Fibroblast of skin of left biceps (primary cell): ENCODE measurements around the gene TEPSIN.

Source experiments
- DNase-seq, 2 experiments: peaks; one replicate each; pipeline ENCODE4 v3.0.0-alpha.2; 2013; ENCODE audit warnings: low read depth in 2 of 2

TEPSIN gene

GRCh38 chr17:81197831-81198490 lies 40.9 kb downstream of the TEPSIN start:
- no peak for DNase-seq

GRCh38 chr17:81197409-81197795 lies 41.5 kb downstream of the TEPSIN start:
- no peak for DNase-seq

DNA sequence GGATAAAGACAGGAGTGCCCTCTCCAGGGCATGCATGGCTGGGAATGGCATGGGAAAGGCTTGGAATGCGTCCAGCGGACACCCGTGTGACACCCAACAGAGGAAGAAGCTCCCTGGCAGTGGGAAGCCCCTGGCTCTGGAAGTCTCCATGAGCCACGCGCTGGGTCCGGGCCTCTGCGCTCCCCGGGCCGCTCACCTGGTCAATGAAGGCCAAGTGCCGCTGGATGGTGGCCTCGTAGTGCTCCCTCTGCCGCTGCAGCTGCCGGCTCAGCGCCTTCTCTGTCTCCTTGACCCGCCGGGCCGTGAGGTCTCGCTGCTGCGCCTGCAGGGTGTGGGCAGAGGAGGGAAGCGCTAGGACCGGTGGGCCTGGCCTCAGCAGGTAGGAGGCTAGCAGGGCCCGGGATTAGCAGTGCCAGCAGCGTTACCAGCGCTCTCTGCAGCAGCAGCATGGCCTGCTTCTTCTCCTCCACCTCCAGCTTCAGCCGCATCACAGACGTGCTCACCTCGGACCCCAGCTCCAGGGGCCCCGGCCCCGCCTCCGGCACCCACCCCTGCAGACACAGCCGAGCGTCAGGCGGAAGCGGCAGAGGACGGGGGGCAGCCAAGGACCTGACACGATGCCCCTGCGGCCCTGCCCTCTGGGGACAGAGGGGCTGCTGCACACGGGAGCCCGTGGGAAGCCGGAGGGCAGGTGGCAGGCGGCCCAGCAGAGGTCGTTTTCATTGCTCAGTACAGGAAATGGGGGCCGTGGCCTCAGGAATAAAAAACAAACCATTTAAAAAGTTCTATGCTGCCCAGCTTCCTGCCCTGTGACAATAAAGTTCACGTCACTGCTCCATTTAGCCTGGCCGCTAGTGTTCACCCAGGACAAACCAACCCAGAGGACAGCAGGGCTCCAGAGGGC lies 42.1 kb downstream of the TEPSIN start:
- DNase-seq: no peak

- DNase-seq: no peak
Measured at GRCh38 chr17:81195941-81196495, 42.8 kb downstream of the TEPSIN start.

DNA sequence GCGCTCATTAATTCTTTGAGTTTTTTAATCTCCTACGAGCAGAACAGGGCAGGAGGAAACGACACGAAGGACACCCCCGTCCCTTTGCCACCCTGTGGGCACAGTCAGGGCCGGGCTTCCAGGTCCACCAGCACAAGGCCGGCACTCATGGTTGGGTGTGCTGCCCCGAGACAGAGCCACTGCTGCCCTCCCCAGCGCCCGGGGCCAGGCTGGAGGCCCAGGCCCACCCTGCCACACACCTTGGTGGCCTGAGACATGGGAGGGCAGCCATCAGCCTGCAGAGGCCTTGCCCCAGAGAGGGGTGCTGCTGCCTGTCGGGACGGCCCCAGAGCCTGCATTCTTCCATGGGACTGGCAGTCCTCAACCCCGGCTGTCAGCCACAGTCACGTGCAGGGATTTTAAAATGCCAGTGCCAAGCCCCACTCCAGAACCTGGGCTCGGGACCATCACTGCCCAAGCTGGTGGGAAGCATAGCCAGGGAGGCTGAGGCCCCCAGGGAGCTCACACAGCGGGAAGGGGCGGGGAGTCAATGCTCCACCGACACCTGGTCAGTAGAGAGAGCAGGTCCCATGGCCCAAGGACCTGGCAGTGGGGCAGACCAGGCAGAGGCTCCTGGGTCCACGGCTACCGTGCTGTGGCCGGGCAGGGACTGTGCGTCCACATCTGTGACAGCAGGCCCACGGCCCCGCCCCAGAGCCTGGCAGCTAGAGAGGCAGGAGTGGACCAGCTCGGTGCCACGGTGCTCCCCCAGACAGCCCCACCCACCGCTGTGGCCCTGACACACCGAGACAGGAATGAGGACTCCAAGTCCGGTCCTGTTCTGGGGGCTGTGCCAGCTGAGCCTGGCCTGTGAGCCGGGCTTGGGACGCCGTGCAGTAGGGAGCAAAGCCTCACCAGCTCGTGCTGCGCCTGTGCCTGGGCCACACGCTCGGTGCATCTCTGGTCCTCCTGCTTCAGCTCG lies 43.6 kb downstream of the TEPSIN start:
- DNase-seq: no peak

DNA sequence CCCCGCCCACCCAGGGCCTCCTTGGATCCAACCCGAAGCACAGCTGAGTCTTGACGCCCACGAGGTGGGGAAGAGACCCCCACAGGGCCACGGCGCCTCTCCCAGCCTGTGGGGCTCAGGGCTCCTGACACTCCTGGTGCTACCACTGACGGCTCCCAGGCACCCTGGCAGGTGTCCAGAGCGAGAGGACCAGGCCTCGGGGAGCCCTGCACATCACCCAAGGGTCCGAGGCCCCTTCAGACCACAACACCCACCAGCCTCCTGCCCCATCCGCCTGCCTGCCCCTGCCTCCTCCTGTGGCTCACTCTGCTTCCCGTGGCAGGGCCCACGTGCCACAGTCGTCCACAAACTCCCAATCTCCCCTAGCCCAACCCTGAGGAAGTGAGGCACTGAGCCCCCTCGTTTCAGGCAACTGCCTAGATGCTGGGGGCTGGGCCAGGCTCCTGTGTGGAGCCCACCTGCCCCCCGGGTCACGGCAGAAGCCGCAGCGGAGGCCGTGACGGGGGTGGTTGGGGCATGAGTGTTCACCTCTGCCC lies 44.6 kb downstream of the TEPSIN start:
- DNase-seq: no peak

DNA sequence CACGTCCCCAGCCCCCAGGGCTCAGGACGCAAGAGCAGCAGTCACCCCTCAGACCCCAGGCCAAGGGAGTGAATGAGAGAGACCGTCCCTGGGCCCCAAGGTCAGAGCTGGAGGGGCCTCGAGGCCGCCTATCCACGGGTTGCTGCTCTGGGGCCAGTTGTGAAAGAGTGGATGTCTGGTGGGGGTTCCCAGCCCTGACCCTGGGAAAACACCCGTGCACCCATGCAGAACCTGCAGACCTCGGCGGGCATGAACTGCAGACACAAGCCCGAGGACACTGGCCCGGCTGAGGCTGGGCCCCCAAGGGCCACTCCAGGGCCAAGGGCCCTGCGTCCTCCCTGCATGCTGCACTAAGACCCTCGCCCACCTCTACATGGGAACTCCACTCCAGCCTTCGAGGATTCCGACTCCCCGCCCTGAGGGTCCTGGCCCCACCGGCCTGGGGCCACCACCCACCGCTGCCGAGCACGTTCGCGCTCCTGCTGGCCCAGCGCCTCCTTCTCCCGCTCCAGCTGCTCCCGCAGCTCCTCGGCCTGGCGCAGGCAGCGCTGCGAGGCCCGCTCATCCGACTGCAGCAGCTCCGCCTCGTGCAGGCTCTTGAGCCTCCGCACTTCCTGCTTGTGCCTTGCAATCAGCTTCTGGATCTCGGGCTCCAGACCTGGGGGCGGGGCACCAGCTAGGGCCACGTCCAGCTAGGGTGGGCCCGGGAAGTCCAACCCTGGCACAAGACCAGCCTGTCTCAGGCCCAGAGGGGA lies 45.2 kb downstream of the TEPSIN start:
- no peak for DNase-seq

DNA sequence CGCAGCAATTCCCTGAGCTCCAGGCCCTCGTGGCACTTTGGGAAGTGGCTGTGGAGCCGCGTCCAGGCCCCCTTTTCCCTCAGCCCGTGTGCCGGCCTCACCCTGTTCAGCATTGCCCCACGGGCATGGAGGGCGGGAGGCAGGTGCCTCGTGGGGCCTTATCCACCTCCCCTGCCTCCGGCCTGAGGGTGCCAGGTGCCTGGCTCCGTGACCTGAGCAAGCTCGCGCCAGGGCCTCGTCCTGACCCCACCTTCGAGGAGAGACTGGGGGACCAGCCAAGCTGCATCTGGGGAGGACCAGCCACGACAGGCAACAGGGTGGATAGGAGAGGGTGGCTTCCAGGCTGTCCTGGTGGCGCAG lies 45.8 kb downstream of the TEPSIN start:
- no peak for DNase-seq

DNA sequence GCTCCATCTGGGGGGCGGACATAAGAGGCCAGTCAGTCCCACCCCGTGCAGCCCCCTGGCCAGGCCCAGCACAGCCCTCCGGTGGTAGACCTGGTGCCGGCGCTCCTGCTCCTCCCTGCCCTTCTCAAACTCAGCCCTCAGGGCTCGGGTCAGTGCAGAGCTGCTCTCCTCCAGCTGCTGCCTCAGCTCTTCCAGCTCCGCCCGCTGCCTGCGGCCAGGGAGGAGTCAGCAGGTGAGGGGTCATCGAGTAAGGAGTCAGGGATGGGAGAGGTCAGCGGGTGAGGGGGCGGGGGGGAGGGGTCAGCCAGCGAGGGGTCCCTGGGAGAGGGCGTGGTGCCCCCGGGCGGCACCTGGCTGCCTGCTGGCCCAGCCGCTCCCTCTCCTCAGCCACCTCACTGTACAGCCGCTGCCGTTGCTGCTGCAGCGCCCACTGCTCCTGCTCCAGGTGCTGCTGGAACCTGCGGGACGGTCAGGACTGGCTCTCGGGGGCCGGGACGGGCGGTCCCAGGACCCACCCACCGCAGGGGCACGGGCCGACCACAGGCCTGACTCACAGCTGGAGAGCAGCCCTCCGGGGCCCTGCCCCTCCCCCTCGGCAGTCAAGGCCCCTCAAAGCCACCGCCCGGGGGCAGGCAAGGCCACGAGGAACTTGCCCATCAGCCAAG lies 46.3 kb downstream of the TEPSIN start:
- DNase-seq: no peak

DNA sequence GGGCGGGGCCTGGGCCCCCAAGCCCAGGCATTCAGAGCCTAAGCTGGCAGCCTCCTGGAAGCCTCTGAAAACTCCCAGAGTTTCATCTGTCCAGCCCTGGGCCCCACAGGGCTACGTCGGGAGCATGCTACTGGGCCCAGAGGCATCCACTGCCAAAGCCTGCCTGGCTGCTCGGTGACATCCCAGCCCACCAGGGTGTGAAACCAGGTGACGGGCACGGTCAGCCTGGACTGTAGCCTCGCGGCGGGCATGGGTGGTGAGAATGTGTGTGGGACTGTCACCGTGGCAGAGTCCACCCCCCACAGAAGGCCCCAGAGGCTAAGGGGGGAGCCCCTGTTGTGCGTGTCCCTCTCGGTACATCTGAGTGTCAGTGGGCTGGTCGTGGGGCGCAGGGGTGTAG lies 47.2 kb downstream of the TEPSIN start:
- DNase-seq: no peak

- DNase-seq: no peak
Measured at GRCh38 chr17:81191116-81191515, 47.7 kb downstream of the TEPSIN start.

DNA sequence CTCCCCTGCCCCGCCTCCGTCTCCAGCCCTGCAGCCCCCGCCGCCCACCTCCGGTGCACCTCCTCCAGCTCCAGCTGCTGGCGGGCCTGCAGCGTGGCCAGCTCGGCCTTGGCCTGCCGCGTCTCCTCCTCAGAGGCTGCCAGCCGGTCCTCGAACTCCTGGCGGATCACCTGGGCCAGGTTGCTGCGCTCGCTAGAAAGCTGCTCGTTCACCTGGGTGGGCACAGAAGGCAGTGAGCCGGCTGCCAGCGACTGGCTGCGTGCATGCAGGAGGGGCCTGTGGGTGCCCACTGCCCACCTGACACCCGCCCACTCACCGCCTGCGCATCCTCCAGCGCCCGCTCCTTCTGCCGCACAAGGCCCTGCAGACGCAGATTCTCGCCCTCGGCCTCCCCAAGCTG lies 48.3 kb downstream of the TEPSIN start:
- no peak for DNase-seq

GRCh38 chr17:81189670-81190530 lies 49.0 kb downstream of the TEPSIN start:
- DNase-seq: no peak

DNA sequence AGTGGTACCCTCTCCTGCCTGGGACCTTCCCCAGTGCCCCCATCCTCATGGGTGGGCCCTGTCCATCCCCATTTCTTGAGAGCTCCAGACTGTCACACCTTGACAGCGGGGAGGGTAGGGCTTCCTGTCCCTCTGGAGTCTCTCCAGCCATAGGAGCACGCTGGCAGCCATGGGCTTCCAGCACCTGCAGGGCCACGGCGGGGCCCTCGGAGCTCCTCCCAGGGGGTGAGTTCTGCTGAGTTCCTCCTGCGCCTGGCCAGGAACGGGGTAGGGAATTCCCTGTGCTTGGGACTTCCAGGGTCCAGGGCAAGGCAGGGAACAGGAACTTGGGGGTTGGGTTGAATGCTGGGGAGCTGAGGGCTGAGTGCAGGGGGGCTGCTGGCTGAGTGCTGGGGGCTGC lies 49.8 kb downstream of the TEPSIN start:
- no peak for DNase-seq

GRCh38 chr17:81188491-81188840 lies 50.4 kb downstream of the TEPSIN start:
- DNase-seq: no peak

- no peak for DNase-seq
Measured at GRCh38 chr17:81187586-81188490, 51.0 kb downstream of the TEPSIN start.

GRCh38 chr17:81187120-81187519 lies 51.7 kb downstream of the TEPSIN start:
- DNase-seq: no peak

- DNase-seq: no peak
Measured at GRCh38 chr17:81186203-81186602, 52.7 kb downstream of the TEPSIN start.
